DOHH2 (cell line): Measurements from ENCODE around the gene STARD13.
"Not testable (repeated sequence)": the region's sequence is repeated elsewhere in the genome, so short reads cannot be mapped to it uniquely, and the experiment has no call there.

ENCODE experiments used
- H3F3A ChIP-seq: fragments of 200-600 bp; sonication (generic), shearing (Covaris generic); 2 replicates; pipeline ENCODE4 v1.6.0; 2016; ENCODE audit warnings: antibody characterized with exemption, mild to moderate bottlenecking; ENCODE audit not compliant: control insufficient read depth, insufficient read depth
- H3K27ac ChIP-seq: fragments of 200-600 bp; sonication (generic); 2 replicates; pipeline ENCODE4 v1.5.1; 2014; ENCODE audit warnings: low read depth, mild to moderate bottlenecking, low read length, moderate library complexity
- H3K27me3 ChIP-seq: fragments of 200-600 bp; sonication (generic); 2 replicates; pipeline ENCODE4 v1.6.1; 2014; ENCODE audit warnings: mild to moderate bottlenecking, low read length, mixed read lengths; ENCODE audit not compliant: control insufficient read depth
- H3K36me3 ChIP-seq: fragments of 200-600 bp; sonication (generic); 2 replicates; pipeline ENCODE4 v1.6.1; 2014; ENCODE audit warnings: mild to moderate bottlenecking, low read length, moderate library complexity, mixed read lengths; ENCODE audit not compliant: control insufficient read depth
- H3K4me1 ChIP-seq: fragments of 200-600 bp; sonication (generic); 2 replicates; pipeline ENCODE4 v1.6.1; 2014; ENCODE audit warnings: mild to moderate bottlenecking, low read length, mixed read lengths; ENCODE audit not compliant: control insufficient read depth
- H3K4me2 ChIP-seq: fragments of 200-600 bp; sonication (generic); 2 replicates; pipeline ENCODE4 v1.6.0; 2014; ENCODE audit warnings: mild to moderate bottlenecking, low read length, moderate library complexity
- H3K4me3 ChIP-seq: fragments of 200-600 bp; sonication (generic); 2 replicates; pipeline ENCODE4 v1.5.1; 2014; ENCODE audit warnings: mild to moderate bottlenecking, low read length, mixed read lengths
- H3K79me2 ChIP-seq: fragments of 200-600 bp; sonication (generic); 2 replicates; pipeline ENCODE4 v1.6.1; 2014; ENCODE audit warnings: mild to moderate bottlenecking, low read length, mixed read lengths; ENCODE audit not compliant: control insufficient read depth
- H3K9me2 ChIP-seq: fragments of 200-600 bp; sonication (generic); replicated peaks from 2 replicates; pipeline ENCODE4 v1.6.1; 2014; ENCODE audit warnings: mild to moderate bottlenecking, low read length, mixed read lengths; ENCODE audit not compliant: control insufficient read depth
- H3K9me3 ChIP-seq: fragments of 200-600 bp; sonication (generic); 2 replicates; pipeline ENCODE4 v1.6.1; 2014; ENCODE audit warnings: antibody characterized with exemption, low read length, mixed read lengths; ENCODE audit not compliant: control insufficient read depth, insufficient read depth
- H4K20me1 ChIP-seq: fragments of 200-600 bp; sonication (generic); 2 replicates; pipeline ENCODE4 v1.6.0; 2014; ENCODE audit warnings: low read depth, mild to moderate bottlenecking, antibody characterized with exemption, low read length, moderate library complexity; ENCODE audit not compliant: control insufficient read depth, insufficient read depth
- CTCF ChIP-seq: fragments of 200-600 bp; sonication (generic); IDR thresholded peaks from one replicate; pipeline ENCODE4 v1.5.1; 2014; ENCODE audit warnings: antibody characterized with exemption, mild to moderate bottlenecking, low read depth, low read length; ENCODE audit not compliant: poor library complexity, severe bottlenecking
- EZH2phosphoT487 ChIP-seq: fragments of 200-600 bp; sonication (generic); IDR thresholded peaks from 2 replicates; pipeline ENCODE4 v1.6.1; 2017; ENCODE audit warnings: borderline replicate concordance, mild to moderate bottlenecking, antibody characterized with exemption, low read length, moderate library complexity, mixed read lengths

Gene STARD13

DNA sequence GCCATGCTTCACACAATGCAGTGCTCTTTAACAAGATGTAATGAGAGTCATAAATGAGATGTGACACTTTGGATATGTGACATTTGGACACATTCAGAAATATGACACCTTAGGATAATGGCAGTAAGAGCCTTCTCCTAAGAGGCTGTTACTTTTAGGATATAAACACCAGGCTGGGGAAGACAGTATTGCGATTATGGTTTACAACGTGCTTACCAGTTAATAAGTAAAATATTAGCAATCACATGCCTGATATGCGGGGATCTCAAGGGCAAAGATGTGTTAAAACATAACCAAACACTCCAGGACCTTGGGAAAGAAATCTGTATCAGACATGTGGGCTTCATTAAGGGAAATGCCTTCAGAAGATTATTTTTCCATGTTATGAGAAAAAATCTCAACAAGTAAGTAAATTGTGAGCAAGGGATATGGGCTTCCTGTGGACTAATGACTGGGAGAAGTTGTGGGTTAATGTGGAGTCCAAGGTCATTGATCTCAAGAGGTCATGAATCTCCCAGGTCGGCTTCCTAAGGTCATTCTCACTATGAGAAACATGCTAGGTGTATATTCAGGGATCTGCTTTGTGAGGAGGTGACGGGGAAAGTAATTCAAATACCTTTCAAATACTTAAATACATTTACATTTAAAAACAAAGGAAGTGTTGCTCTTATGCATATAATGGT is 105.3 kb downstream of the STARD13 start:
- H3K4me2 ChIP-seq, result no peak overlapping the region
- no peak overlapping the region for H3K4me3 ChIP-seq
- H3K79me2 ChIP-seq, result no peaks in the 10 kb centered on the region
- no peaks in the 10 kb centered on the region for H3K9me2 ChIP-seq
- peaks cover 2% of the 10 kb centered on the region; the same call in 1 of the 2 replicates for H3K27me3 ChIP-seq
- H3F3A ChIP-seq, result no peaks in the 10 kb centered on the region
- no peaks in the 10 kb centered on the region for H3K4me1 ChIP-seq
- H3K36me3 ChIP-seq, result no peaks in the 10 kb centered on the region
- H3K9me3 ChIP-seq, result no peaks in the 10 kb centered on the region
- TF ChIP-seq CTCF (no peak), EZH2phosphoT487 (no peak)
- no peaks in the 10 kb centered on the region for H4K20me1 ChIP-seq
- H3K27ac ChIP-seq, result no peak overlapping the region

GRCh38 chr13:33179463-33179862 is 106.1 kb downstream of the STARD13 start:
- Histone ChIP-seq H3K4me2 (no peak overlapping the region), H3K4me3 (no peak overlapping the region), H3K36me3 (no peaks in the 10 kb centered on the region), H3K9me3 (no peaks in the 10 kb centered on the region), H3K27me3 (peaks cover 4% of the 10 kb centered on the region; the same call in 1 of the 2 replicates), H3K4me1 (no peaks in the 10 kb centered on the region), H3K27ac (no peak overlapping the region), H3K9me2 (no peaks in the 10 kb centered on the region), H3K79me2 (no peaks in the 10 kb centered on the region), H4K20me1 (no peaks in the 10 kb centered on the region), H3F3A (no peaks in the 10 kb centered on the region)
- TF ChIP-seq EZH2phosphoT487 (no peak), CTCF (no peak)

GRCh38 chr13:33178209-33178840 is 107.2 kb downstream of the STARD13 start:
- Histone ChIP-seq H3K4me2 (no peak overlapping the region), H3K36me3 (no peaks in the 10 kb centered on the region), H3K9me3 (no peaks in the 10 kb centered on the region), H3K27me3 (peaks cover 5% of the 10 kb centered on the region; the same call in 1 of the 2 replicates), H4K20me1 (no peaks in the 10 kb centered on the region), H3F3A (no peaks in the 10 kb centered on the region), H3K9me2 (no peaks in the 10 kb centered on the region), H3K4me3 (no peak overlapping the region), H3K27ac (no peak overlapping the region), H3K4me1 (no peaks in the 10 kb centered on the region), H3K79me2 (no peaks in the 10 kb centered on the region)
- TF ChIP-seq CTCF, result no peak
- TF ChIP-seq EZH2phosphoT487, result no peak

DNA sequence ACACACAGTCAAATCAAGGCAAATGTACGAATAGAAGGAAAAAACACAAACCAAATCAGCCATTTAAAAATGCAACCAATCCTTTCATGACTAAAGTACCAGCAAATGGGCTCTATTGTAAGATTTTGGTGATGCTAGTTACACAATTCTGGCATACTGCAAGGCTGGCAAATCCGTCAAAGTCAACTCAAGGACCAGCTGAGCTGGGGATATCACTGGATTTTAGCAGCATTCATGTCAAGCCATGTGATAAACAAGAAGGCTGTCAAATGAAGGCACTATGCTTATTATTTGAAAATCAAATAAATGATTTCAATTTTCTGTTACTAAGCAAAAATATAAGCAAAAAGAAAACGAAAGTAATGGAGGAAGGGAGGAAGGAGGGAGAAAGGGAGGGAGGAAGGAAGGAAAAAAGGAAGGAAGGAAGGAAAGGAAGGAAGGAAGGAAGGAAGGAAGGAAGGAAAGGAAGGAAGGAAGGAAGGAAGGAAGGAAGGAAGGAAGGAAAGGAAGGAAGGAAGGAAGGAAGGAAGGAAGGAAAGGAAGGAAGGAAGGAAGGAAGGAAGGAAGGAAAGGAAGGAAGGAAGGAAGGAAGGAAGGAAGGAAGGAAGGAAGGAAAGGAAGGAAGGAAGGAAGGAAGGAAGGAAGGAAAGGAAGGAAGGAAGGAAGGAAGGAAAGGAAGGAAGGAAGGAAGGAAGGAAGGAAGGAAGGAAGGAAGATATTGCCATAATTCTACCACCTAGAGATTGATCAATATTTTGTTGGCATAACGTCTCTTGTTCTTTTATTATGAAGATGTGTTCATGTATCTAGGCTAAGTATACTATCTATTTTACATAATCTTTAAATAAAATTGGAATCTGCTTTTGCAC is 108.0 kb downstream of the STARD13 start:
- H3K79me2 ChIP-seq, H3F3A ChIP-seq, H3K27me3 ChIP-seq, H3K4me1 ChIP-seq, H3K4me2 ChIP-seq, H3K9me3 ChIP-seq, H3K9me2 ChIP-seq, H3K27ac ChIP-seq, H4K20me1 ChIP-seq, H3K4me3 ChIP-seq, H3K36me3 ChIP-seq: not testable (repeated sequence)
